ENCODE data around the gene ZFYVE19.

ZFYVE19 gene

DNA sequence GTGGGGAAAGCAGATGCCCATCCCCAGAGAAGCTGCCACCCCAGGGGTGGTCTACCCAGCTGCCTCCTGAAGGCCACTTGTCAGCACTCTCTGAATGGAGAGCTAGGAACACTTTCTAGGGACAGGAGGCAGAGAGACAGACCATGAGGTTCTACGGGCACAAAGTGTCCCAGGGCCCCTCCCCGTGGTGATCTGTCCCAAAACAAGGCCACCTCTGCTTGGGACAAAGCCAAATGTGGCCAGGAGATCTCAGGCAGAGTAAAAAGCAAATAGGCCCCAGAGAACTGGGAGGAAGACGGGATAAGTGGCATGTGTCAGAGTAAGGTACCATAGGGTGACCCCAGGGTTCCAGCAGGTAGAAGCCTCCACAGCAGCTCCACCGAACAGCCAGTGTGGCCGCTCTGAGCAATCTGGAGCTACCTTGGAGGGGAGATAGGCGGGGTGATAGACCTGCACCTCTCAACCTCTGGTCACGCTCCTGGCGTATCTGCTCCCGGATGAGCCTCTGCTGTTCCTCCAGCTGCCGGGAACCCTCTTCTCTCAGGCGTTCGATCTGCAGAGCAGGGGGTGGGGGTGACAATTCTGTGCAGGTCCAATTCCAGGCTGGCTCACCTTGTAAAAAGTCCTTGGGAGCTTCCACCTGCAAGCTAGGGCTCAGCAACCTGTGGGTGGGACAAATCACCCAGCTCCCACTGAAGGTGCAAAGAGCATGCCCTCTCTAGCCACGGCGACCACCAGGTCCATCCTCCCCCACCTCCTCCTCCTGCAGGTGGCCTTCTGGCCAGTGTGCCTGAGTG lies 31.0 kb upstream of the ZFYVE19 start:
- no peaks in the 10 kb centered on the region for H3K79me2 ChIP-seq (ENCODE audit: control insufficient read depth, insufficient read depth, low read length)
- H3K27me3 ChIP-seq (ENCODE audit: insufficient read depth, low read length, poor library complexity): no peaks in the 10 kb centered on the region
- H2BK15ac ChIP-seq (replicated peaks; ENCODE audit: low read depth): no peak overlapping the region
- H3K9ac ChIP-seq (ENCODE audit: low read length): no peak overlapping the region
- H2AK5ac ChIP-seq (ENCODE audit: low read length): no peak overlapping the region
- H3K4ac ChIP-seq (ENCODE audit: low read depth, low read length): no peak overlapping the region
- no peaks in the 10 kb centered on the region for H3K4me1 ChIP-seq (ENCODE audit: control insufficient read depth, low read depth, low read length)
- H2BK5ac ChIP-seq (ENCODE audit: low read length): no peak overlapping the region
- H4K5ac ChIP-seq (ENCODE audit: low read length): no peak overlapping the region
- no peak overlapping the region for H2BK120ac ChIP-seq (ENCODE audit: low read depth, low read length)
- no peak overlapping the region for H3K18ac ChIP-seq (ENCODE audit: low read length)
- peaks cover 5% of the 10 kb centered on the region for H3K36me3 ChIP-seq (ENCODE audit: control insufficient read depth, insufficient read depth, low read length)
- H3K56ac ChIP-seq (ENCODE audit: low read length): no peak overlapping the region
- H3K79me1 ChIP-seq (ENCODE audit: low read length): no peaks in the 10 kb centered on the region
- H3K27ac ChIP-seq (ENCODE audit: low read depth, low read length): no peak overlapping the region
- H3K23ac ChIP-seq (ENCODE audit: low read length): no peak overlapping the region
- no peak for DNase-seq
- no peak overlapping the region for H3K4me2 ChIP-seq (ENCODE audit: low read length)
- no CpG with 5 or more reads among the region's 14 CpGs for WGBS (ENCODE audit: extremely low coverage, insufficient coverage, low lambda C conversion rate)
- H4K8ac ChIP-seq (ENCODE audit: low read depth, low read length): no peak overlapping the region
- no peak overlapping the region for H3K4me3 ChIP-seq (ENCODE audit: low read length)

DNA sequence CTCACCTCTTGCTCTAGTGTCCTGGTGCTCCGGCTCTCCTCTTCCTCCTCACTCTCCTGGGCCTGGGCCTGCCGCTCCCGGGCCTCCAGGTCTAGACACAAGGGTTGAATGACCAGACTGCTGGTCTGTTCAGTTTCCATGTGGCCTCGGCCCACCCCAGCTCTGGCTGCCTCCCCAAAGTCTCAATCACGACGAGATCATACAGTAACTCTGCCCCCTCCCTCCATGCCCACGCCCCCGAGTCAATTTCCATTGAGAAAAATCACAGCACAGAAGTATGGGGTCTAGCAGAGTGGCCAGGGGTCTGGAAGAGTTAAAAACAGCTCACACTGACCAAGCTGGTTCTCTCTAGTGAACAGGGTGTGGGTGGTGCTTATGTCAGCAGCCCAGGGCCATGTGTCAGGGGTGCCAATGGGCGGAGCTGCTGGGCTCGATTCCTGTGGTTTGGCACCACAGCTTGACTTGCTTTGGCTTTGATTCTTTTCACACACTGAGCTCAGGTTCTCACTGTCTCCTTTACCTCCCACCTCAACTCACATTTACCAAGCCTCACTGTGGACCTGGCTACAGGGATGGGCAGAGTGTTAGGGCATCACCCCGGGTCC lies 30.2 kb upstream of the ZFYVE19 start:
- Histone ChIP-seq H3K56ac (ENCODE audit: low read length) (no peak overlapping the region), H3K79me1 (ENCODE audit: low read length) (no peaks in the 10 kb centered on the region), H3K23ac (ENCODE audit: low read length) (no peak overlapping the region), H4K5ac (ENCODE audit: low read length) (no peak overlapping the region), H2BK15ac (replicated peaks; ENCODE audit: low read depth) (no peak overlapping the region), H2BK5ac (ENCODE audit: low read length) (no peak overlapping the region), H3K36me3 (ENCODE audit: control insufficient read depth, insufficient read depth, low read length) (peaks cover 5% of the 10 kb centered on the region), H2AK5ac (ENCODE audit: low read length) (no peak overlapping the region), H3K4me1 (ENCODE audit: control insufficient read depth, low read depth, low read length) (no peaks in the 10 kb centered on the region), H2BK120ac (ENCODE audit: low read depth, low read length) (no peak overlapping the region), H3K79me2 (ENCODE audit: control insufficient read depth, insufficient read depth, low read length) (no peaks in the 10 kb centered on the region), H4K8ac (ENCODE audit: low read depth, low read length) (no peak overlapping the region), H3K4me2 (ENCODE audit: low read length) (no peak overlapping the region), H3K27me3 (ENCODE audit: insufficient read depth, low read length, poor library complexity) (no peaks in the 10 kb centered on the region), H3K9ac (ENCODE audit: low read length) (no peak overlapping the region), H3K4me3 (ENCODE audit: low read length) (no peak overlapping the region), H3K4ac (ENCODE audit: low read depth, low read length) (no peak overlapping the region), H3K27ac (ENCODE audit: low read depth, low read length) (no peak overlapping the region), H3K18ac (ENCODE audit: low read length) (no peak overlapping the region)
- no CpG with 5 or more reads among the region's 11 CpGs for WGBS (ENCODE audit: extremely low coverage, insufficient coverage, low lambda C conversion rate)
- no peak for DNase-seq

DNA sequence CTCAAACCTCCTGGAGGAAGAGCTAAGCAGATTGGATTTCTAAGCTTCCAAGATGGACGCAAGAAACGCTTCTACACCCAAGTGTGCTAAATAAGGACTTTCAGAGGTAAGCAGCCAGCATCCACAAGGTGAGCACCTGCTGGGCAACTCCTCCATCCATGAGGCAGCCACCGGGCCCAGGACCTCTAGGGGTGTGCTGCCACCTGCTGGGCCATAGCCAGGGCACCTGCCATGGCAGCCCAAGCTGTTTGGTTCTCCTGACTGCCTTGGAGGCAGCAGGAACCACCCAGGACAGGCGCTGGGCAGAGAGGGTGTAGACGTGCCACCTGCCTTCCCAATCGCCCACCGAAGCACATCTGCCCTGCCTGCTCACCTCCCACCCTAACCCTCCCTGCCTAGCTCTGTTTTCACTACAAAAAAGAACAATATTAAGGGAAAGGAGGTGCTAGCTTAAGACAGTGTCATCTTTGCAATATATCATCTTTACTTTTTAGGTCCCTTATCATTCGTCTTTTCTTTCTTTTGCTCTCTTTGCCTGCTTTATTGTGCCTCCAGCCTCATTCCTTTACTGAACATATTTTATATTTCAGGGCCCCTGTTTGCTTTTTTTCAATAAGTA lies 24.2 kb upstream of the ZFYVE19 start:
- no peak overlapping the region for H2AK5ac ChIP-seq (ENCODE audit: low read length)
- no peak overlapping the region for H2BK5ac ChIP-seq (ENCODE audit: low read length)
- peak; percentile 73 for DNase-seq
- H2BK15ac ChIP-seq (replicated peaks; ENCODE audit: low read depth): no peak overlapping the region
- no peaks in the 10 kb centered on the region for H3K79me2 ChIP-seq (ENCODE audit: control insufficient read depth, insufficient read depth, low read length)
- H4K8ac ChIP-seq (ENCODE audit: low read depth, low read length): no peak overlapping the region
- H3K4me1 ChIP-seq (ENCODE audit: control insufficient read depth, low read depth, low read length): peaks cover 14% of the 10 kb centered on the region
- H4K5ac ChIP-seq (ENCODE audit: low read length): no peak overlapping the region
- WGBS (ENCODE audit: extremely low coverage, insufficient coverage, low lambda C conversion rate): no CpG with 5 or more reads among the region's 8 CpGs
- no peaks in the 10 kb centered on the region for H3K27me3 ChIP-seq (ENCODE audit: insufficient read depth, low read length, poor library complexity)
- no peak overlapping the region for H3K27ac ChIP-seq (ENCODE audit: low read depth, low read length)
- peaks cover 5% of the 10 kb centered on the region for H3K79me1 ChIP-seq (ENCODE audit: low read length)
- no peak overlapping the region for H3K56ac ChIP-seq (ENCODE audit: low read length)
- no peak overlapping the region for H3K18ac ChIP-seq (ENCODE audit: low read length)
- H3K4ac ChIP-seq (ENCODE audit: low read depth, low read length): no peak overlapping the region
- no peaks in the 10 kb centered on the region for H3K36me3 ChIP-seq (ENCODE audit: control insufficient read depth, insufficient read depth, low read length)
- no peak overlapping the region for H2BK120ac ChIP-seq (ENCODE audit: low read depth, low read length)
- no peak overlapping the region for H3K4me2 ChIP-seq (ENCODE audit: low read length)
- no peak overlapping the region for H3K4me3 ChIP-seq (ENCODE audit: low read length)
- no peak overlapping the region for H3K9ac ChIP-seq (ENCODE audit: low read length)
- H3K23ac ChIP-seq (ENCODE audit: low read length): no peak overlapping the region

DNA sequence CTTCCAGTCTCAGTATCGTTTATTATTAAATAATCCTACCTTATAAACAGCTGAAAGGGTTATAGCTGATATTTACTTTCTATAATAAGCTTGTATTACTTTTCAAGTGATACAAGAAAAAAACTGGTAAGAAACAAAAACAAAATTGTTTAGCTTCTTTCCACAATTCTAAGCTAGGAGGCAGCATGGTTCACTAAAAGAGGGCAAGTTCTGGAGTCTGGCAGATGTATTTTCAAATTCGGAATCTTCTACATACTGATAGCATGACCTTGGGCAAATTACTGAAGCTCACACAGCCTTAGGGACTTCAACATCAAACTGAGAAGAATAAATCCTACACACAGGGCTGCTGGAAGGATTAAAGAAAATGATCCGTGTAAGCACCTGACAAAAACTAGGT lies 21.7 kb upstream of the ZFYVE19 start:
- H3K4me1 ChIP-seq (ENCODE audit: control insufficient read depth, low read depth, low read length): peaks cover 21% of the 10 kb centered on the region
- no CpG with 5 or more reads among the region's 3 CpGs for WGBS (ENCODE audit: extremely low coverage, insufficient coverage, low lambda C conversion rate)
- no peak overlapping the region for H4K5ac ChIP-seq (ENCODE audit: low read length)
- H3K56ac ChIP-seq (ENCODE audit: low read length): no peak overlapping the region
- no peak overlapping the region for H2AK5ac ChIP-seq (ENCODE audit: low read length)
- no peak overlapping the region for H3K18ac ChIP-seq (ENCODE audit: low read length)
- no peaks in the 10 kb centered on the region for H3K27me3 ChIP-seq (ENCODE audit: insufficient read depth, low read length, poor library complexity)
- H2BK15ac ChIP-seq (replicated peaks; ENCODE audit: low read depth): no peak overlapping the region
- peaks cover 7% of the 10 kb centered on the region for H3K79me1 ChIP-seq (ENCODE audit: low read length)
- no peak overlapping the region for H3K4ac ChIP-seq (ENCODE audit: low read depth, low read length)
- no peak overlapping the region for H3K4me3 ChIP-seq (ENCODE audit: low read length)
- H3K23ac ChIP-seq (ENCODE audit: low read length): no peak overlapping the region
- no peak overlapping the region for H3K27ac ChIP-seq (ENCODE audit: low read depth, low read length)
- H3K36me3 ChIP-seq (ENCODE audit: control insufficient read depth, insufficient read depth, low read length): no peaks in the 10 kb centered on the region
- no peak overlapping the region for H3K4me2 ChIP-seq (ENCODE audit: low read length)
- H4K8ac ChIP-seq (ENCODE audit: low read depth, low read length): no peak overlapping the region
- no peak for DNase-seq
- no peak overlapping the region for H2BK120ac ChIP-seq (ENCODE audit: low read depth, low read length)
- H3K79me2 ChIP-seq (ENCODE audit: control insufficient read depth, insufficient read depth, low read length): no peaks in the 10 kb centered on the region
- H2BK5ac ChIP-seq (ENCODE audit: low read length): no peak overlapping the region
- no peak overlapping the region for H3K9ac ChIP-seq (ENCODE audit: low read length)

DNA sequence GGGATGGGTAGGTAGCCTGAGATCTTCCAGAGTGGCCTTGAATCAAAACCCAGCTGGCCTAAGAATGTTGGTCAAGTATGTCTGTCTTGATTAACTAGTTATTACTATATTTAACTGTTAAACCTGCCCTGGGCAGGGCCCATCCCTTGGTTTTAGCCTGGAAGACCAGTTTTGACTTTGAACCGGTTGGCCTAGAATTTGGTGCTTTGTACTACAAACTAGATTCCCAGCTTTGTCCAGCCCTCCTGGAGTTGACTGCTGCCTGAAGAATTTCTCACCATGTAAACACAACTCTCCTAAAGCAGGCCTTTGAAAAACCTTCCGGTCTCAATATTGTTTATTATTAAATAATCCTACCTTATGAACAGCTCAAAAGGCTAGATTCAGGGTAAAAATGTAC lies 21.1 kb upstream of the ZFYVE19 start:
- H4K5ac ChIP-seq (ENCODE audit: low read length): no peak overlapping the region
- no peak overlapping the region for H3K56ac ChIP-seq (ENCODE audit: low read length)
- H2BK5ac ChIP-seq (ENCODE audit: low read length): no peak overlapping the region
- no peak overlapping the region for H4K8ac ChIP-seq (ENCODE audit: low read depth, low read length)
- H3K36me3 ChIP-seq (ENCODE audit: control insufficient read depth, insufficient read depth, low read length): no peaks in the 10 kb centered on the region
- H3K4ac ChIP-seq (ENCODE audit: low read depth, low read length): no peak overlapping the region
- no peak overlapping the region for H3K4me2 ChIP-seq (ENCODE audit: low read length)
- no peaks in the 10 kb centered on the region for H3K27me3 ChIP-seq (ENCODE audit: insufficient read depth, low read length, poor library complexity)
- H2BK15ac ChIP-seq (replicated peaks; ENCODE audit: low read depth): no peak overlapping the region
- H3K79me2 ChIP-seq (ENCODE audit: control insufficient read depth, insufficient read depth, low read length): no peaks in the 10 kb centered on the region
- H3K27ac ChIP-seq (ENCODE audit: low read depth, low read length): no peak overlapping the region
- H3K4me3 ChIP-seq (ENCODE audit: low read length): no peak overlapping the region
- no peak overlapping the region for H3K9ac ChIP-seq (ENCODE audit: low read length)
- no peak overlapping the region for H2BK120ac ChIP-seq (ENCODE audit: low read depth, low read length)
- no peak overlapping the region for H3K23ac ChIP-seq (ENCODE audit: low read length)
- H2AK5ac ChIP-seq (ENCODE audit: low read length): no peak overlapping the region
- H3K18ac ChIP-seq (ENCODE audit: low read length): no peak overlapping the region
- H3K4me1 ChIP-seq (ENCODE audit: control insufficient read depth, low read depth, low read length): peaks cover 21% of the 10 kb centered on the region
- no peak for DNase-seq
- WGBS (ENCODE audit: extremely low coverage, insufficient coverage, low lambda C conversion rate): no CpG with 5 or more reads among the region's 2 CpGs
- H3K79me1 ChIP-seq (ENCODE audit: low read length): peaks cover 7% of the 10 kb centered on the region
